Measurements from ENCODE around the gene LEO1.
A peak's percentile ranks its signal among the peaks of the same experiment; 100 is the strongest.

Gene LEO1

GRCh38 chr15:51931016-51931415 lies 40.6 kb downstream of the LEO1 start:
- DNase-seq (ENCODE audit: low spot score) = no peak

GRCh38 chr15:51926809-51927208 lies 44.8 kb downstream of the LEO1 start:
- DNase-seq (ENCODE audit: low spot score) = no peak

- no peak for DNase-seq (ENCODE audit: low spot score)
Measured at GRCh38 chr15:51924156-51925068, 47.2 kb downstream of the LEO1 start.

DNA sequence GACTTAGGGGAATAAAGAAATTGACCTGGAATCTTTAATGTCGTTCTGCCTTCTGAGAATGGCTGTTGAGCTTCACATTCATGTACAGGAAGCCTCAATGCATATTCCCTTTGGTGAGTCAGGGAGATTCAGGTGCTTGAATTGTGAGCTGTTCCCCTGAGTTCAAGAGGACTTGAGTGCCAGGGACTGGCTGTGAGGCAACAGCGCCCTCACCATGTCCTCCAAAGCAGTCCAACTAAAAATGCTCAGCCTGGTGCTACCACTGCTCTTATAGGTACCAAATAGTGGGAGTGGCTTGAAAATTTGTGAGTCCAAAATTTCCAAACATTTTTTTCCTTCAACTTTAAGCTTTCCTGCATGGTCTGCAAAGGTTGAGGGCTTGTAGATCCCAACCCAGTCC lies 54.1 kb downstream of the LEO1 start:
- no peak for DNase-seq (ENCODE audit: low spot score)

GRCh38 chr15:51912528-51912927 lies 59.0 kb downstream of the LEO1 start:
- DNase-seq (ENCODE audit: low spot score) = no peak

GRCh38 chr15:51909584-51909983 lies 62.0 kb downstream of the LEO1 start:
- DNase-seq (ENCODE audit: low spot score) = no peak

- DNase-seq (ENCODE audit: low spot score) = no peak
Measured at GRCh38 chr15:51908316-51908715, 63.3 kb downstream of the LEO1 start.

DNA sequence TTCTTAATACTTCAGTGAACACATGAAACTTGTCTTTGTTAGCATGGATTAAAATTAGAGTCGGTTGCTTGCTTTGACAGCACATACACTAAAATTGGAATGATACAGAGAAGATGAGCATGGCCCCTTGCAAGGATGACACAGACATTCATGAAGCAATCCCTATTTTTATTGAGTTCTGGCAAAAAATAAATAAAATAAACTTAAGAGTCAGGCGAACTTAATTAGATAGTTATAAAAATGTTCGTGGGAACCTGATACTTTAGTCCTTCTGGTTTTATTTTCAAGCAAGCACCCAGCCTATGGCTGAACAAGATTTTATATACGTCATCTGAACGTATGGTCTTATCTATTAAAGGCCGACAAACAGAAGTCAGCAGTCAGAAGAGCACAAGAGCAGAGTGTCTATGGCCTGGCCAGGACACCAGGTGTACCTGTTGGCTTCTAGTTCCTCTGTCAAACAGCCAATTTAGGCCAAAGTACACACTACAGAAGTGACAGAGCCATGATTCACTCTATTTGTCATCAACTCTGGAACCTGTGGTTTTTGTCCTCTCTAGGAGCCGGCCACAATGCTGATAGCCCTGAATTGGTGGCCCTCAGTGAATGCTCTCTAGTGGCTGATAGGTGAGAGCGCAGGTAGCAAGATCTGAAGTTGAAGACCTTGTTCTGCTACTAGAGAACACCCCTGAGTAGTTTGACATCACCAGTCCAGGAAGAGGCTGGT lies 64.3 kb downstream of the LEO1 start:
- no peak for DNase-seq (ENCODE audit: low spot score)

DNA sequence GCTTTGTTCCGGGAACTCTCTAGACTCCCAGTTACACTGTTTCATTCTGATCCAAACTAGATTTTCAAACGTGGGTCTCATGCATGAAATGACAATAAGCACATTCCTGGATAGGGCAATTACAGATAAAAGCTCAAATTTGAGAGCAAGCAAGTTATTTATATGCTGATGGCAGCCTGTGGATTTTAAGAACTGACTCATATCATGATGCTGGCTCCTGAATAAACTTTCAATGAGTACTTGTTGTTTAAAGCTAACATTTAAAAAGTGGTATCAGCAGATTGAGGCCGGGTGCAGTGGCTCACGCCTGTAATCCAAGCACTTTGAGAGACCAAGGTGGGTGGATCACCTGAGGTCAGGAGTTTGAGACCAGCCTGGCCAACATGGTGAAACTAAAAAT lies 66.6 kb downstream of the LEO1 start:
- no peak for DNase-seq (ENCODE audit: low spot score)

GRCh38 chr15:51904421-51904820 lies 67.2 kb downstream of the LEO1 start:
- no peak for DNase-seq (ENCODE audit: low spot score)

DNA sequence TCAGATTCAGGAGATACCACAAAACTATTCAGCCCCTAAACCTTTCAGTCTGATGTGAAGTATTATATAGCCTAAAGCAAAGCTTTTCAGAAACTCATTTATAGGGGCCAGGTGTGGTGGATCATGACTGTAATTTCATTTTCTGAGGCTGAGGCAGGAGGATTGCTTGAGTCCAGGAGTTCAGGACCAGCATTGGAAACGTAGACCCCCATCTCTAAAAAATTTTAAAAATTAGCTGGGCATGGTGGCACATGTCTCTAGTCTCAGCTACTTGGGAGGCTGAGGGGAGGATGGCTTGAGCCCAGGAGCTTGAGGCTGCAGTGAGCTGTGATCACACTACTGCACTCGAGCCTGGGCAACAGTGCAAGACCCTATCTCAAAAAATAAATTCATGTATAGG lies 82.1 kb downstream of the LEO1 start:
- DNase-seq (ENCODE audit: low spot score) = no peak

DNA sequence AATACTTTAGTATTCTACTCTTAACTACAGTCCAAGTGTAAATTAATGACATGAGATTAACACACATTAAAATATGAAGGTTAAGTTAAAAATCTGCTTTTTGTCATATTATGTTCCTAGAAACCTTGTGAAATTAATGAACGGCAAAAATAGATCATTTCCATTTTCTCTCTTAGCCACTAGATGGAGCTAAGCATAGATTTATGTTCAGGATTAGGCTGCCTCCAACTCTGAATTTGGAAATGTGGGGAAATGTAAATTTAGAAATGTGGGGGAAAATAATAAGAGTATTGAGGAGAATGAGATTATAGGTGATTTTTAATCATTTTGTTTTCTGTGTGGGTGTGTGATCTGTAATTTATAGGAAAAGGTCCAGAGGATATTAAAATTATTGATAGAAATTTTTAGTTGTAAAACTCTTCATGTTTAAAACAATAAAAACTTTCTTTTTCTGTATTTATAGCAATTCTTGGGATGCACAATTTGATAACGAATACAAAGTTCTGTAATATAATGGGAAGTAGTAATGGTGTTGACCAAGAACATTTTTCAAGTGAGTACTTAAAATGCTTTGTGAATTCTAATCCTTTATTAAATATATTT lies 82.9 kb downstream of the LEO1 start:
- peak; percentile 45 for DNase-seq (ENCODE audit: low spot score)
